ENCODE results near the gene SLC22A31. TPM values are rescaled to one million over a fixed set of nuclear protein-coding genes. Genes with fewer than 3 reads are reported as not detected.

Gene SLC22A31
- total RNA-seq, result under 1 TPM in 1 of 2 donors, not detected in 1; 0.67 TPM

GRCh38 chr16:89200124-89200849, at the start of gene SLC22A31:
Gene SLC22A31 (minus strand): TSS chr16:89200537. CDS start chr16:89200501, 36 bp downstream.

GRCh38 chr16:89217388-89218191, 17.3 kb upstream of the SLC22A31 start, which contains the start of gene ZNF778:
Gene ZNF778 (plus strand): TSS chr16:89217703. CDS start chr16:89221128, 3,425 bp downstream.

GRCh38 chr16:89171216-89172170, 28.8 kb downstream of the SLC22A31 start, which contains the start of gene CDH15:
Gene CDH15 (plus strand): TSS chr16:89171748. CDS start chr16:89171832, 84 bp downstream.

Other genes starting within 250 kb of the SLC22A31 start
- gene CBFA2T3, start 223.3 kb downstream of the SLC22A31 start, total RNA-seq, result not detected
- 10 to 100 TPM; 22.4 to 24.0 TPM for gene ACSF3, start 106.7 kb downstream of the SLC22A31 start, total RNA-seq
- gene CDH15, start 28.8 kb downstream of the SLC22A31 start, total RNA-seq, result under 1 TPM; 0.33 to 0.34 TPM
- 1 to 10 TPM; 7.2 to 8.0 TPM for gene ZNF778, start 17.2 kb upstream of the SLC22A31 start, total RNA-seq

Data from melanocyte of skin (primary cell).